PC-9 (cell line): ENCODE data around the gene CHTF18. TPM values are rescaled to one million over a fixed set of nuclear protein-coding genes. Genes with fewer than 3 reads are reported as not detected.
"Not testable (repeated sequence)": the region's sequence is repeated elsewhere in the genome, so short reads cannot be mapped to it uniquely, and the experiment has no call there.

Source experiments
- BruUV-seq: library from RNA; stranded (reverse); fragments of 400-500 nt; replicated peaks from 2 replicates; lab custom pipeline; 2021; lab: Mats Ljungman, UMichigan
- CTCF ChIA-PET: fragments of 300-600 bp; sonication (Branson Sonifier 250); formaldehyde crosslinking; loops from one replicate; lab custom pipeline; 2022; ENCODE audit warnings: antibody characterized with exemption; lab: Charles Lee
- POLR2A ChIA-PET: fragments of 300-600 bp; sonication (Branson Sonifier 250); formaldehyde crosslinking; loops from one replicate; lab custom pipeline; 2022; ENCODE audit warnings: antibody characterized with exemption; ENCODE audit not compliant: unreplicated experiment; lab: Charles Lee
- DNase-seq, 2 experiments: peaks; one replicate each; pipeline versions ENCODE4 v3.0.0 to v3.0.0-alpha.2; 2015 to 2022; ENCODE audit warnings: mixed read lengths in 1 of 2
- H2AFZ ChIP-seq: fragments of 200-600 bp; sonication (generic); 2 replicates; pipeline ENCODE4 v1.8.1; 2017; ENCODE audit warnings: antibody characterized with exemption
- H3F3A ChIP-seq: fragments of 200-600 bp; sonication (generic); 2 replicates; pipeline ENCODE4 v1.8.1; 2017; ENCODE audit warnings: antibody characterized with exemption, mild to moderate bottlenecking, low read depth; ENCODE audit not compliant: insufficient read depth
- H3K27ac ChIP-seq: fragments of 200-600 bp; sonication (generic); 2 replicates; pipeline ENCODE4 v1.6.1; 2016; ENCODE audit warnings: mixed run types
- H3K27me3 ChIP-seq: fragments of 200-600 bp; sonication (generic); 2 replicates; pipeline ENCODE4 v1.6.1; 2016; ENCODE audit warnings: low read depth, mixed run types; ENCODE audit not compliant: insufficient read depth
- H3K36me3 ChIP-seq: fragments of 200-600 bp; sonication (generic); 2 replicates; pipeline ENCODE4 v1.6.1; 2016; ENCODE audit warnings: low read depth, mixed run types
- H3K4me1 ChIP-seq: fragments of 200-600 bp; sonication (generic); replicated peaks from 2 replicates; pipeline ENCODE4 v1.6.1; 2016; ENCODE audit warnings: mixed run types; ENCODE audit not compliant: insufficient read depth
- H3K4me2 ChIP-seq: fragments of 200-600 bp; sonication (generic); 2 replicates; pipeline ENCODE4 v1.6.1; 2017; ENCODE audit warnings: mixed run types
- H3K4me3 ChIP-seq: fragments of 200-600 bp; sonication (generic); 2 replicates; pipeline ENCODE4 v1.6.1; 2016; ENCODE audit warnings: mixed run types
- H3K79me2 ChIP-seq: fragments of 200-600 bp; sonication (generic); 2 replicates; pipeline ENCODE4 v1.6.1; 2017; ENCODE audit warnings: low read depth, mixed run types
- H3K9me2 ChIP-seq: fragments of 200-600 bp; sonication (generic); 2 replicates; pipeline ENCODE4 v1.8.1; 2017; ENCODE audit warnings: mild to moderate bottlenecking; ENCODE audit not compliant: insufficient read depth
- H3K9me3 ChIP-seq: fragments of 200-600 bp; sonication (generic); 2 replicates; pipeline ENCODE4 v1.8.1; 2016; ENCODE audit warnings: low read depth; ENCODE audit not compliant: insufficient read depth
- H4K20me1 ChIP-seq: fragments of 200-600 bp; sonication (generic); 2 replicates; pipeline ENCODE4 v1.8.1; 2017; ENCODE audit not compliant: insufficient read depth
- CTCF ChIP-seq: fragments of 200-600 bp; sonication (generic); conservative IDR thresholded peaks from 2 replicates; pipeline ENCODE4 v1.6.1; 2017; ENCODE audit warnings: mixed run types, antibody characterized with exemption, mild to moderate bottlenecking, moderate library complexity
- EZH2 ChIP-seq: fragments of 200-600 bp; sonication (generic); IDR thresholded peaks from 2 replicates; pipeline ENCODE4 v1.8.0; 2017; ENCODE audit warnings: antibody characterized with exemption, low read depth
- intact Hi-C: fragments of 100-400 bp; cut with micrococcal nuclease; formaldehyde crosslinking; loops from one replicate; pipeline ENCODE4 v1.10.0; 2022; ENCODE audit not compliant: unreplicated experiment
- total RNA-seq: library from RNA; stranded (reverse); gene quantifications from 2 replicates; pipeline ENCODE4 v1.2.3, GENCODE V29; 2021

The CHTF18 gene
- total RNA-seq, 1 experiment from 2014 or later = 67.7 TPM

- Histone ChIP-seq H3K4me3 (no peak overlapping the region), H3F3A (no peaks in the 10 kb centered on the region), H3K79me2 (no peaks in the 10 kb centered on the region), H3K36me3 (no peaks in the 10 kb centered on the region), H3K9me3 (no peaks in the 10 kb centered on the region), H3K9me2 (no peaks in the 10 kb centered on the region), H3K4me2 (no peak overlapping the region), H4K20me1 (no peaks in the 10 kb centered on the region), H3K4me1 (peaks cover 11% of the 10 kb centered on the region), H3K27me3 (peaks cover 51% of the 10 kb centered on the region), H3K27ac (no peak overlapping the region), H2AFZ (no peak overlapping the region)
- ChIA-PET POLR2A (no interaction called here), CTCF (no interaction called here)
- no peak for DNase-seq
- intact Hi-C loops = loop anchor here (10.0 kb wide), 1 partner anchor 157 kb away; the partner anchor contains the start of gene LMF1
- BruUV-seq = no TSS peak
- TF ChIP-seq CTCF (no peak), EZH2 (no peak)
Observed at GRCh38 chr16:818132-818531, 29.7 kb downstream of the CHTF18 start.

- intact Hi-C loops = loop anchor here (10.0 kb wide), 1 partner anchor 156 kb away; the partner anchor contains the start of gene LMF1
Observed at GRCh38 chr16:818592-818991, 30.2 kb downstream of the CHTF18 start.

GRCh38 chr16:819336-820043, 31.1 kb downstream of the CHTF18 start:
- DNase-seq = no peak
- TF ChIP-seq CTCF = no peak
- no peak for TF ChIP-seq EZH2
- intact Hi-C loops = loop anchor here (10.0 kb wide), 1 partner anchor 155 kb away; the partner anchor contains the start of gene LMF1
- ChIA-PET CTCF (interaction anchor here (0.8 kb wide), 1 partner anchor 175 kb away, joined by 16 read pairs; no protein-coding TSS in a partner anchor), POLR2A (no interaction called here)
- no peaks in the 10 kb centered on the region for H4K20me1 ChIP-seq
- no TSS peak for BruUV-seq
- no peaks in the 10 kb centered on the region for H3K9me2 ChIP-seq
- H3K9me3 ChIP-seq = no peaks in the 10 kb centered on the region
- no peak overlapping the region for H3K27ac ChIP-seq
- no peak overlapping the region for H3K4me2 ChIP-seq
- H3K36me3 ChIP-seq = no peaks in the 10 kb centered on the region
- peaks cover 65% of the 10 kb centered on the region for H3K27me3 ChIP-seq
- H3K79me2 ChIP-seq = no peaks in the 10 kb centered on the region
- H3F3A ChIP-seq = no peaks in the 10 kb centered on the region
- peaks cover 11% of the 10 kb centered on the region for H3K4me1 ChIP-seq
- H3K4me3 ChIP-seq = no peak overlapping the region
- H2AFZ ChIP-seq = no peak overlapping the region

More at GRCh38 chr16:818592-818991, 30.2 kb downstream of the CHTF18 start:
- H3K4me2 ChIP-seq = no peak overlapping the region
- peaks cover 56% of the 10 kb centered on the region for H3K27me3 ChIP-seq
- no peaks in the 10 kb centered on the region for H3K79me2 ChIP-seq
- DNase-seq = no peak
- H3K4me3 ChIP-seq = no peak overlapping the region
- no peaks in the 10 kb centered on the region for H4K20me1 ChIP-seq
- H3K4me1 ChIP-seq = peaks cover 11% of the 10 kb centered on the region
- H2AFZ ChIP-seq = no peak overlapping the region
- ChIA-PET CTCF (no interaction called here), POLR2A (no interaction called here)
- H3K27ac ChIP-seq = no peak overlapping the region
- no peaks in the 10 kb centered on the region for H3K9me3 ChIP-seq
- no TSS peak for BruUV-seq
- TF ChIP-seq CTCF = no peak
- no peak for TF ChIP-seq EZH2
- H3F3A ChIP-seq = no peaks in the 10 kb centered on the region
- no peaks in the 10 kb centered on the region for H3K9me2 ChIP-seq
- H3K36me3 ChIP-seq = no peaks in the 10 kb centered on the region

GRCh38 chr16:820044-820408, 31.6 kb downstream of the CHTF18 start:
- H3K79me2 ChIP-seq, H2AFZ ChIP-seq, H3F3A ChIP-seq, H3K9me3 ChIP-seq, H4K20me1 ChIP-seq, BruUV-seq, H3K9me2 ChIP-seq, H3K4me1 ChIP-seq, H3K4me3 ChIP-seq, H3K36me3 ChIP-seq, intact Hi-C loops, H3K27ac ChIP-seq, POLR2A ChIA-PET, H3K4me2 ChIP-seq, DNase-seq: not testable (repeated sequence)
- H3K27me3 ChIP-seq = peaks cover 70% of the 10 kb centered on the region
- CTCF ChIA-PET = interaction anchor here (0.8 kb wide), 1 partner anchor 174 kb away, joined by 16 read pairs; no protein-coding TSS in a partner anchor
